H1 (cell line): ENCODE results near the gene COL6A2. TPM values are rescaled to one million over a fixed set of nuclear protein-coding genes. Genes with fewer than 3 reads are reported as not detected.

Source experiments
- CTCF ChIA-PET: fragments of 300-600 bp; sonication (Branson Sonifier 250); formaldehyde crosslinking; loops from one replicate; lab custom pipeline; 2021; ENCODE audit not compliant: partially characterized antibody; lab: Charles Lee
- POLR2A ChIA-PET: fragments of 300-600 bp; sonication (Branson Sonifier 250); formaldehyde crosslinking; loops from one replicate; lab custom pipeline; 2021; ENCODE audit warnings: inconsistent platforms; ENCODE audit not compliant: partially characterized antibody; lab: Charles Lee
- DNase-seq, 2 experiments: peaks; one replicate each; pipeline versions ENCODE4 v3.0.0 to v3.0.0-alpha.2; 2010 to 2022; ENCODE audit warnings: low spot score in 2 of 2, low read depth in 1 of 2, mixed read lengths in 1 of 2
- FAIRE-seq: peaks from 2 replicates; lab custom pipeline; 2011; peaks lifted over from hg19 to GRCh38; lab: Jason Lieb, UNC
- H2AFZ ChIP-seq: 2 replicates; pipeline ENCODE4 v1.8.1; 2012; ENCODE audit warnings: low read length, inconsistent platforms
- H2AK5ac ChIP-seq: 2 replicates; pipeline ENCODE4 v1.6.1; 2013; ENCODE audit warnings: low read depth, low read length
- H2BK120ac ChIP-seq: replicated peaks from 2 replicates; pipeline ENCODE3; 2013; ENCODE audit warnings: low read depth, low read length, inconsistent platforms
- H2BK12ac ChIP-seq: 2 replicates; pipeline ENCODE4 v1.6.1; 2013; ENCODE audit warnings: low read depth, low read length
- H2BK15ac ChIP-seq: 2 replicates; pipeline ENCODE4 v1.6.1; 2013; ENCODE audit warnings: low read length
- H2BK20ac ChIP-seq: 2 replicates; pipeline ENCODE4 v1.6.1; 2013; ENCODE audit warnings: low read length
- H2BK5ac ChIP-seq: 2 replicates; pipeline ENCODE4 v1.6.1; 2013; ENCODE audit warnings: low read depth, low read length
- H3K14ac ChIP-seq: 2 replicates; pipeline ENCODE4 v1.6.1; 2013; ENCODE audit warnings: inconsistent platforms; ENCODE audit not compliant: insufficient read length
- H3K18ac ChIP-seq: 2 replicates; pipeline ENCODE4 v1.6.1; 2013; ENCODE audit warnings: low read length; ENCODE audit errors: extremely low read depth
- H3K23ac ChIP-seq: 2 replicates; pipeline ENCODE4 v1.6.1; 2013; ENCODE audit warnings: inconsistent platforms; ENCODE audit not compliant: insufficient read length
- H3K23me2 ChIP-seq: 2 replicates; pipeline ENCODE4 v1.6.1; 2013; ENCODE audit warnings: low read depth, low read length
- H3K27ac ChIP-seq: 2 replicates; pipeline ENCODE4 v1.6.1; 2011; ENCODE audit warnings: low read depth, low read length, inconsistent platforms
- H3K27me3 ChIP-seq, 4 experiments: replicated peaks in 1 of 4; 1 replicate in 1 of 4; 2 replicates in 3 of 4; pipeline versions ENCODE4 v1.6.1 to v1.8.1; 2011 to 2013; ENCODE audit warnings: low read length in 3 of 4, mild to moderate bottlenecking in 3 of 4, inconsistent platforms in 2 of 4, mixed read lengths in 2 of 4, moderate library complexity in 1 of 4; ENCODE audit not compliant: control insufficient read depth in 3 of 4, insufficient read depth in 3 of 4; ENCODE audit errors: extremely low read depth in 1 of 4
- H3K36me3 ChIP-seq, 4 experiments: 2 replicates each; pipeline versions ENCODE4 v1.6.1 to v1.8.1; 2011 to 2013; ENCODE audit warnings: mild to moderate bottlenecking in 4 of 4, low read length in 3 of 4, moderate library complexity in 2 of 4, control low read depth in 1 of 4, inconsistent platforms in 1 of 4; ENCODE audit not compliant: insufficient read depth in 4 of 4, control insufficient read depth in 2 of 4
- H3K4ac ChIP-seq: replicated peaks from 2 replicates; pipeline ENCODE3; 2013; ENCODE audit warnings: low read length, low read depth, mixed read lengths, inconsistent platforms; ENCODE audit not compliant: insufficient read length
- H3K4me1 ChIP-seq, 4 experiments: replicated peaks in 1 of 4; 1 replicate in 1 of 4; 2 replicates in 3 of 4; pipeline versions ENCODE4 v1.6.1 to v1.8.1; 2011 to 2013; ENCODE audit warnings: low read length in 3 of 4, inconsistent platforms in 2 of 4, mixed read lengths in 1 of 4; ENCODE audit not compliant: insufficient read depth in 4 of 4, control insufficient read depth in 3 of 4
- H3K4me2 ChIP-seq, 2 experiments: 2 replicates each; pipeline versions ENCODE4 v1.6.1 to v1.8.1; 2011 to 2013; ENCODE audit warnings: low read depth in 2 of 2, low read length in 2 of 2, control low read depth in 1 of 2, inconsistent platforms in 1 of 2, mild to moderate bottlenecking in 1 of 2; ENCODE audit not compliant: insufficient read depth in 1 of 2
- H3K4me3 ChIP-seq, 4 experiments: fragments of 200-600, 300-600 bp in 1 of 4; sonication (generic), shearing (Covaris generic), sonication (Bioruptor Twin) in 1 of 4; 2 replicates each; pipeline versions ENCODE4 v1.5.1 to v1.8.1; 2011 to 2016; ENCODE audit warnings: low read length in 4 of 4, low read depth in 3 of 4, control low read depth in 2 of 4, inconsistent platforms in 2 of 4, mild to moderate bottlenecking in 2 of 4, mixed read lengths in 1 of 4, moderate library complexity in 1 of 4; ENCODE audit not compliant: insufficient read depth in 2 of 4; ENCODE audit errors: extremely low read depth in 1 of 4
- H3K56ac ChIP-seq: replicated peaks from 2 replicates; pipeline ENCODE3; 2013; ENCODE audit warnings: low read depth, mild to moderate bottlenecking, mixed read lengths, low read length, inconsistent platforms; ENCODE audit not compliant: insufficient read length
- H3K79me1 ChIP-seq: 2 replicates; pipeline ENCODE4 v1.6.1; 2013; ENCODE audit warnings: low read depth, low read length, control low read depth
- H3K79me2 ChIP-seq, 2 experiments: 2 replicates each; pipeline versions ENCODE4 v1.6.1 to v1.8.1; 2012 to 2013; ENCODE audit warnings: low read length in 2 of 2, mild to moderate bottlenecking in 2 of 2, inconsistent platforms in 1 of 2; ENCODE audit not compliant: insufficient read depth in 2 of 2, control insufficient read depth in 1 of 2
- H3K9ac ChIP-seq, 4 experiments: replicated peaks in 1 of 4; 1 replicate in 1 of 4; 2 replicates in 3 of 4; pipeline versions ENCODE4 v1.6.1 to v1.8.1; 2011 to 2013; ENCODE audit warnings: low read depth in 3 of 4, low read length in 3 of 4, control low read depth in 2 of 4, mild to moderate bottlenecking in 2 of 4, moderate library complexity in 2 of 4, inconsistent platforms in 1 of 4; ENCODE audit errors: extremely low read depth in 1 of 4
- H3K9me3 ChIP-seq, 2 experiments: 2 replicates each; pipeline versions ENCODE4 v1.6.1 to v1.8.1; 2012 to 2013; ENCODE audit warnings: mild to moderate bottlenecking in 2 of 2, moderate library complexity in 2 of 2, control low read depth in 1 of 2, inconsistent platforms in 1 of 2, low read depth in 1 of 2, low read length in 1 of 2, mixed read lengths in 1 of 2; ENCODE audit not compliant: insufficient read depth in 2 of 2
- H4K20me1 ChIP-seq, 2 experiments: replicated peaks in 1 of 2; 2 replicates each; pipeline versions ENCODE3 to v1.8.1; 2011 to 2013; ENCODE audit warnings: inconsistent platforms in 2 of 2, low read length in 2 of 2, mild to moderate bottlenecking in 1 of 2; ENCODE audit not compliant: insufficient read depth in 2 of 2, control insufficient read depth in 1 of 2
- H4K5ac ChIP-seq: 2 replicates; pipeline ENCODE4 v1.6.1; 2013; ENCODE audit warnings: low read length, low read depth, mixed read lengths, inconsistent platforms; ENCODE audit not compliant: insufficient read length
- H4K8ac ChIP-seq: 2 replicates; pipeline ENCODE4 v1.8.0; 2013; ENCODE audit warnings: mild to moderate bottlenecking, moderate library complexity, low read length, inconsistent platforms; ENCODE audit not compliant: insufficient read depth; ENCODE audit errors: extremely low read depth
- H4K91ac ChIP-seq: replicated peaks from 2 replicates; pipeline ENCODE3; 2013; ENCODE audit warnings: low read length, mixed read lengths, inconsistent platforms; ENCODE audit not compliant: insufficient read length
- GTF2F1 ChIP-seq: IDR thresholded peaks from 2 replicates; pipeline ENCODE4 v1.6.1; 2012; ENCODE audit warnings: low read depth, low read length, improper control_type of control experiment, borderline replicate concordance
- WGBS, 2 experiments: shearing (Covaris generic) in 1 of 2; methylation state at CpG; one replicate each; pipeline versions ENCODE4 v1.1.6 to v1.1.7; 2013 to 2015; ENCODE audit warnings: low lambda C conversion rate in 2 of 2, mixed read lengths in 2 of 2, inconsistent platforms in 1 of 2, low coverage in 1 of 2, missing lambda C conversion rate in 1 of 2; ENCODE audit not compliant: insufficient replicate concordance in 2 of 2, insufficient coverage in 1 of 2, insufficient read length in 1 of 2; ENCODE audit errors: extremely low coverage in 1 of 2, missing lambda C conversion rate in 1 of 2; 5-methylcytosine and 5-hydroxymethylcytosine counted together
- polyA plus RNA-seq, 7 experiments: library from polyadenylated mRNA; depleted of rRNA in 3 of 7; stranded (reverse) in 5 of 7; unstranded in 2 of 7; fragments of >200 nt in 5 of 7; fragments of 200-250 nt in 2 of 7; gene quantifications; 1 replicate in 5 of 7; 2 replicates in 1 of 7; 4 replicates in 1 of 7; pipeline versions ENCODE4 v1.2.1 to v1.2.3, GENCODE V29; 2011 to 2013; ENCODE audit warnings: missing spikeins in 2 of 7, mixed read lengths in 2 of 7
- total RNA-seq: library from RNA; stranded (reverse); fragmentation: NEBNext Ultra II Directional; extraction: Animal tissue kit (Norgen Biotek cat#: 25700); gene quantifications from 2 replicates; pipeline ENCODE4 v1.2.1, GENCODE V29; 2021

COL6A2 gene
- total and polyA plus RNA-seq, 2 of the 8 experiments (the other 6 are each of a cell fraction or from before 2014, with no cell fraction given), result 60.1 to 62.7 TPM

- H2BK12ac ChIP-seq, result no peak overlapping the region
- TF ChIP-seq GTF2F1, result no peak
- no peaks in the 10 kb centered on the region for H3K79me2 ChIP-seq
- no peak overlapping the region for H2BK5ac ChIP-seq
- H3K23me2 ChIP-seq, result no peaks in the 10 kb centered on the region
- H3K4me3 ChIP-seq, result no peak overlapping the region
- no peak overlapping the region for H3K27ac ChIP-seq
- H2BK20ac ChIP-seq, result no peak overlapping the region
- no peak overlapping the region for H3K14ac ChIP-seq
- H4K8ac ChIP-seq, result no peak overlapping the region
- H3K23ac ChIP-seq, result no peak overlapping the region
- 97% methylated on average over 22 of the region's 72 CpGs; no CpG with 5 or more reads in 1 of the 2 experiments for WGBS, 2 experiments
- H3K56ac ChIP-seq, result no peak overlapping the region
- no peak overlapping the region for H2BK15ac ChIP-seq
- peak in 1 of 2 experiments; percentile 39 for DNase-seq
- H3K79me1 ChIP-seq, result no peaks in the 10 kb centered on the region; the same call in 1 of the 2 replicates
- no peak overlapping the region for H2BK120ac ChIP-seq
- no peak overlapping the region for H2AK5ac ChIP-seq
- no peaks in the 10 kb centered on the region for H4K20me1 ChIP-seq
- H3K9me3 ChIP-seq, result peaks cover 4 to 26% of the 10 kb centered on the region in 2 experiments; a peak in 2 of 4 replicates
- no peak overlapping the region for H3K4me2 ChIP-seq
- no peak for FAIRE-seq
- H4K5ac ChIP-seq, result no peak overlapping the region
- no peak overlapping the region for H4K91ac ChIP-seq
- H3K9ac ChIP-seq, result no peak overlapping the region
- H3K18ac ChIP-seq, result no peak overlapping the region
- H3K4me1 ChIP-seq, result no peaks in the 10 kb centered on the region
- ChIA-PET CTCF (interaction anchor here (0.6 to 1.8 kb wide), 3 partner anchors 9 to 28 kb away, joined by 3 to 9 read pairs (median 8); no protein-coding TSS in a partner anchor), POLR2A (interaction anchor here (0.6 kb wide), 1 partner anchor 174 kb away, joined by 3 read pairs; no protein-coding TSS in a partner anchor)
- no peak overlapping the region for H3K4ac ChIP-seq
- H3K36me3 ChIP-seq, result peaks cover 0 to 19% (median 7%) of the 10 kb centered on the region in 4 experiments; a peak in 4 of 8 replicates
- H3K27me3 ChIP-seq, result no peaks in the 10 kb centered on the region; a peak in 1 of 7 replicates
- no peak overlapping the region for H2AFZ ChIP-seq
Measured at GRCh38 chr21:46161633-46162592, 64.0 kb downstream of the COL6A2 start.
